SJCRH30 (cell line): Measurements from ENCODE around the gene YTHDF1. TPM values are rescaled to one million over a fixed set of nuclear protein-coding genes. Genes with fewer than 3 reads are reported as not detected.
A peak's percentile ranks its signal among the peaks of the same experiment; 100 is the strongest.
"Not testable (repeated sequence)": the region's sequence is repeated elsewhere in the genome, so short reads cannot be mapped to it uniquely, and the experiment has no call there.

ENCODE experiments used
- DNase-seq, 2 experiments: peaks; one replicate each; pipeline ENCODE4 v3.0.0-alpha.2; 2015 to 2020
- H3K27ac ChIP-seq: fragments of 250-450 bp; sonication (Bioruptor Pico); 2 replicates; pipeline ENCODE4 v1.5.1; 2020; ENCODE audit warnings: mild to moderate bottlenecking, moderate library complexity
- H3K27me3 ChIP-seq: fragments of 250-450 bp; sonication (Bioruptor Pico); 2 replicates; pipeline ENCODE4 v1.5.1; 2020; ENCODE audit warnings: mild to moderate bottlenecking, moderate library complexity
- H3K36me3 ChIP-seq: fragments of 250-450 bp; sonication (Bioruptor Pico); 2 replicates; pipeline ENCODE4 v1.5.1; 2020; ENCODE audit warnings: mild to moderate bottlenecking, moderate library complexity
- H3K4me1 ChIP-seq: fragments of 250-450 bp; sonication (Bioruptor Pico); 2 replicates; pipeline ENCODE4 v1.5.1; 2020; ENCODE audit warnings: mild to moderate bottlenecking, moderate library complexity
- H3K4me3 ChIP-seq: fragments of 250-450 bp; sonication (Bioruptor Pico); 2 replicates; pipeline ENCODE4 v1.5.1; 2020; ENCODE audit warnings: mild to moderate bottlenecking, moderate library complexity
- H3K9me3 ChIP-seq: fragments of 250-450 bp; sonication (Bioruptor Pico); replicated peaks from 2 replicates; pipeline ENCODE4 v1.5.1; 2020; ENCODE audit warnings: mild to moderate bottlenecking, moderate library complexity
- total RNA-seq: library from RNA; depleted of rRNA; stranded (reverse); fragments of >200 nt; shearing (Covaris generic); gene quantifications from 2 replicates; pipeline ENCODE4 v1.2.3, GENCODE V29; 2014

Gene YTHDF1
- total RNA-seq, 1 experiment from 2014 or later = 84.4 TPM

- DNase-seq = no peak
- Histone ChIP-seq H3K27me3 (peaks cover 55% of the 10 kb centered on the region), H3K4me3 (no peak overlapping the region), H3K36me3 (no peaks in the 10 kb centered on the region), H3K4me1 (no peaks in the 10 kb centered on the region), H3K27ac (no peak overlapping the region), H3K9me3 (no peaks in the 10 kb centered on the region)
Measured at GRCh38 chr20:63163596-63164483, 52.1 kb downstream of the YTHDF1 start.

- Histone ChIP-seq H3K27me3 (peaks cover 54% of the 10 kb centered on the region), H3K4me3 (no peak overlapping the region), H3K36me3 (no peaks in the 10 kb centered on the region), H3K9me3 (no peaks in the 10 kb centered on the region), H3K4me1 (no peaks in the 10 kb centered on the region), H3K27ac (no peak overlapping the region)
- DNase-seq = no peak
Measured at GRCh38 chr20:63163171-63163570, 52.8 kb downstream of the YTHDF1 start.

GRCh38 chr20:63162206-63162795 lies 53.6 kb downstream of the YTHDF1 start:
- no peaks in the 10 kb centered on the region for H3K36me3 ChIP-seq
- peaks cover 57% of the 10 kb centered on the region for H3K27me3 ChIP-seq
- H3K4me3 ChIP-seq = no peak overlapping the region
- no peak for DNase-seq
- no peak overlapping the region for H3K27ac ChIP-seq
- no peaks in the 10 kb centered on the region for H3K9me3 ChIP-seq
- no peaks in the 10 kb centered on the region for H3K4me1 ChIP-seq

- Histone ChIP-seq H3K4me1 (peaks cover 1% of the 10 kb centered on the region; the same call in 1 of the 2 replicates), H3K9me3 (no peaks in the 10 kb centered on the region), H3K36me3 (no peaks in the 10 kb centered on the region), H3K27ac (no peak overlapping the region), H3K4me3 (no peak overlapping the region), H3K27me3 (peaks cover 61% of the 10 kb centered on the region)
- no peak for DNase-seq
Measured at GRCh38 chr20:63161176-63161651, 54.7 kb downstream of the YTHDF1 start.

- DNase-seq = no peak
- Histone ChIP-seq H3K27ac (no peak overlapping the region), H3K27me3 (peaks cover 66% of the 10 kb centered on the region), H3K36me3 (no peaks in the 10 kb centered on the region), H3K4me1 (peaks cover 3% of the 10 kb centered on the region; the same call in 1 of the 2 replicates), H3K4me3 (no peak overlapping the region), H3K9me3 (no peaks in the 10 kb centered on the region)
Measured at GRCh38 chr20:63160641-63161175, 55.2 kb downstream of the YTHDF1 start.

- Histone ChIP-seq H3K4me1 (peaks cover 3% of the 10 kb centered on the region; the same call in 1 of the 2 replicates), H3K27me3 (peaks cover 73% of the 10 kb centered on the region), H3K9me3 (no peaks in the 10 kb centered on the region), H3K4me3 (no peak overlapping the region), H3K36me3 (no peaks in the 10 kb centered on the region), H3K27ac (no peak overlapping the region)
- no peak for DNase-seq
Measured at GRCh38 chr20:63159826-63160640, 55.9 kb downstream of the YTHDF1 start.

GRCh38 chr20:63159251-63159650 lies 56.7 kb downstream of the YTHDF1 start:
- not testable (repeated sequence) for H3K9me3 ChIP-seq, H3K4me1 ChIP-seq, H3K36me3 ChIP-seq, H3K4me3 ChIP-seq, H3K27ac ChIP-seq, DNase-seq
- H3K27me3 ChIP-seq = peaks cover 72% of the 10 kb centered on the region

- DNase-seq = no peak
- H3K9me3 ChIP-seq = no peaks in the 10 kb centered on the region
- peaks cover 72% of the 10 kb centered on the region for H3K27me3 ChIP-seq
- no peak overlapping the region for H3K27ac ChIP-seq
- no peak overlapping the region for H3K4me3 ChIP-seq
- H3K4me1 ChIP-seq = peaks cover 3% of the 10 kb centered on the region; the same call in 1 of the 2 replicates
- H3K36me3 ChIP-seq = no peaks in the 10 kb centered on the region
Measured at GRCh38 chr20:63158845-63159244, 57.1 kb downstream of the YTHDF1 start.

- Histone ChIP-seq H3K36me3 (no peaks in the 10 kb centered on the region), H3K4me3 (no peak overlapping the region), H3K4me1 (peaks cover 3% of the 10 kb centered on the region; the same call in 1 of the 2 replicates), H3K27ac (no peak overlapping the region), H3K9me3 (no peaks in the 10 kb centered on the region), H3K27me3 (peaks cover 72% of the 10 kb centered on the region)
- DNase-seq = no peak
Measured at GRCh38 chr20:63158352-63158751, 57.6 kb downstream of the YTHDF1 start.

GRCh38 chr20:63157431-63157830 lies 58.5 kb downstream of the YTHDF1 start:
- peaks cover 72% of the 10 kb centered on the region for H3K27me3 ChIP-seq
- not testable (repeated sequence) for H3K4me3 ChIP-seq, DNase-seq, H3K27ac ChIP-seq, H3K4me1 ChIP-seq, H3K9me3 ChIP-seq, H3K36me3 ChIP-seq

GRCh38 chr20:63156221-63156671 lies 59.7 kb downstream of the YTHDF1 start:
- Histone ChIP-seq H3K9me3 (no peaks in the 10 kb centered on the region), H3K27me3 (peaks cover 64% of the 10 kb centered on the region), H3K27ac (no peak overlapping the region), H3K4me3 (no peak overlapping the region), H3K36me3 (no peaks in the 10 kb centered on the region), H3K4me1 (peaks cover 9% of the 10 kb centered on the region; the same call in 1 of the 2 replicates)
- DNase-seq = peak in 1 of 2 experiments; percentile 57

- no peak for DNase-seq
- Histone ChIP-seq H3K9me3 (no peaks in the 10 kb centered on the region), H3K4me1 (peaks cover 16% of the 10 kb centered on the region; the same call in 1 of the 2 replicates), H3K36me3 (no peaks in the 10 kb centered on the region), H3K27me3 (peaks cover 57% of the 10 kb centered on the region), H3K27ac (no peak overlapping the region), H3K4me3 (no peak overlapping the region)
Measured at GRCh38 chr20:63155266-63156165, 60.4 kb downstream of the YTHDF1 start.

- Histone ChIP-seq H3K27me3 (peaks cover 47% of the 10 kb centered on the region), H3K9me3 (no peaks in the 10 kb centered on the region), H3K36me3 (no peaks in the 10 kb centered on the region), H3K4me1 (peaks cover 16% of the 10 kb centered on the region; the same call in 1 of the 2 replicates), H3K4me3 (no peak overlapping the region), H3K27ac (no peak overlapping the region)
- DNase-seq = no peak
Measured at GRCh38 chr20:63154395-63154794, 61.5 kb downstream of the YTHDF1 start.
